DND-41 (cell line): ENCODE results near the gene RABL6.

ENCODE experiments used
- ATAC-seq: fragments of 200-7000 bp; cut with Tn5 transposase; 3 replicates; pipeline ENCODE4 v1.9.1; 2021; ENCODE audit warnings: low read depth; ENCODE audit not compliant: insufficient read depth
- DNase-seq: peaks from one replicate; pipeline ENCODE4 v3.0.0-alpha.2; 2020
- H2AFZ ChIP-seq: 2 replicates; pipeline ENCODE4 v1.6.0; 2012; ENCODE audit warnings: low read depth, low read length
- H3K27ac ChIP-seq: 2 replicates; pipeline ENCODE4 v1.5.1; 2012; ENCODE audit warnings: low read length, inconsistent platforms
- H3K27me3 ChIP-seq: fragments of 200-600 bp; sonication (generic); 2 replicates; pipeline ENCODE4 v1.6.0; 2012; ENCODE audit warnings: low read length, mild to moderate bottlenecking, inconsistent platforms; ENCODE audit not compliant: insufficient read depth, poor library complexity
- H3K36me3 ChIP-seq: 2 replicates; pipeline ENCODE4 v1.5.1; 2012; ENCODE audit warnings: low read length, inconsistent platforms; ENCODE audit not compliant: insufficient read depth
- H3K4me1 ChIP-seq: 2 replicates; pipeline ENCODE4 v1.5.1; 2012; ENCODE audit warnings: mild to moderate bottlenecking, low read length; ENCODE audit not compliant: insufficient read depth
- H3K4me2 ChIP-seq: 2 replicates; pipeline ENCODE4 v1.6.0; 2012; ENCODE audit warnings: mild to moderate bottlenecking, moderate library complexity, low read length, inconsistent platforms; ENCODE audit not compliant: insufficient read depth
- H3K4me3 ChIP-seq, 2 experiments: fragments of 200-600 bp in 1 of 2; shearing (Covaris generic) in 1 of 2; 2 replicates each; pipeline ENCODE4 v1.5.1; 2012 to 2016; ENCODE audit warnings: inconsistent platforms in 2 of 2, low read length in 2 of 2, mild to moderate bottlenecking in 2 of 2, low read depth in 1 of 2, moderate library complexity in 1 of 2
- H3K79me2 ChIP-seq: 2 replicates; pipeline ENCODE4 v1.6.0; 2012; ENCODE audit warnings: low read length, inconsistent platforms; ENCODE audit not compliant: insufficient read depth
- H3K9ac ChIP-seq: 2 replicates; pipeline ENCODE4 v1.6.0; 2012; ENCODE audit warnings: low read depth, mild to moderate bottlenecking, inconsistent platforms, low read length, moderate library complexity
- H3K9me3 ChIP-seq: 2 replicates; pipeline ENCODE4 v1.5.1; 2012; ENCODE audit warnings: low read length, moderate library complexity, mild to moderate bottlenecking, inconsistent platforms; ENCODE audit not compliant: insufficient read depth, severe bottlenecking
- H4K20me1 ChIP-seq: 2 replicates; pipeline ENCODE4 v1.6.0; 2012; ENCODE audit warnings: low read length; ENCODE audit not compliant: insufficient read depth
- EZH2 ChIP-seq: IDR thresholded peaks from 3 replicates; pipeline ENCODE4 v1.6.1; 2012; ENCODE audit warnings: borderline replicate concordance, low read depth, mild to moderate bottlenecking, moderate library complexity, low read length, inconsistent platforms; ENCODE audit not compliant: severe bottlenecking
- TF ChIP-seq, protein P1 (sequence below): IDR thresholded peaks from 2 replicates; pipeline ENCODE4 v1.5.1; 2012; ENCODE audit warnings: borderline replicate concordance, low read length, moderate library complexity, mild to moderate bottlenecking; ENCODE audit not compliant: poor library complexity, severe bottlenecking; ENCODE audit errors: extremely low read depth

The RABL6 gene

DNA sequence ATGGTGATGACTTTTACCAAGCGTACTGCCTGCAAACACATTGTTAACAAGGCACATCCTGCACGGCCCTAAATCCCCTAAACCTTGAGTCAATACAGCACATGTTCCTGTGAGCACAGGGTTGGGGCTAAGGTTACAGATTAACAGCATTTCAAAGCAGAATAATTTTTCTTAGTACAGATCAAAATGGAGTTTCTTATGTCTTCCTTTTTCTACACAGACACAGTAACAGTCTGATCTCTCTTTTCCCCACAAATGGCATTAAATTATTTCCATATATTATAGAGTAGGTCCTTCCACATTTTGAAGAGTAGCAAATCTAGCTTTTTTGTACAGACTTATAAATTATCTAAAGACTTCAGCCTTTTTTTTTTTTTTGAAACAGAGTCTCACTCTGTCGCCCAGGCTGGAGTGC is 18.2 kb upstream of the RABL6 start:
- ATAC-seq (no peak), DNase-seq (no peak)
- Histone ChIP-seq H4K20me1 (peaks cover 11% of the 10 kb centered on the region; the same call in 1 of the 2 replicates), H3K9me3 (no peaks in the 10 kb centered on the region), H2AFZ (no peak overlapping the region), H3K4me3 (no peak overlapping the region), H3K36me3 (peaks cover 8% of the 10 kb centered on the region; the same call in 1 of the 2 replicates), H3K4me1 (peaks cover 34% of the 10 kb centered on the region), H3K9ac (no peak overlapping the region), H3K27me3 (no peaks in the 10 kb centered on the region), H3K4me2 (no peak overlapping the region), H3K79me2 (peaks cover 4% of the 10 kb centered on the region; the same call in 1 of the 2 replicates), H3K27ac (no peak overlapping the region)
- TF ChIP-seq EZH2, result no peak
- TF ChIP-seq, protein P1, sequence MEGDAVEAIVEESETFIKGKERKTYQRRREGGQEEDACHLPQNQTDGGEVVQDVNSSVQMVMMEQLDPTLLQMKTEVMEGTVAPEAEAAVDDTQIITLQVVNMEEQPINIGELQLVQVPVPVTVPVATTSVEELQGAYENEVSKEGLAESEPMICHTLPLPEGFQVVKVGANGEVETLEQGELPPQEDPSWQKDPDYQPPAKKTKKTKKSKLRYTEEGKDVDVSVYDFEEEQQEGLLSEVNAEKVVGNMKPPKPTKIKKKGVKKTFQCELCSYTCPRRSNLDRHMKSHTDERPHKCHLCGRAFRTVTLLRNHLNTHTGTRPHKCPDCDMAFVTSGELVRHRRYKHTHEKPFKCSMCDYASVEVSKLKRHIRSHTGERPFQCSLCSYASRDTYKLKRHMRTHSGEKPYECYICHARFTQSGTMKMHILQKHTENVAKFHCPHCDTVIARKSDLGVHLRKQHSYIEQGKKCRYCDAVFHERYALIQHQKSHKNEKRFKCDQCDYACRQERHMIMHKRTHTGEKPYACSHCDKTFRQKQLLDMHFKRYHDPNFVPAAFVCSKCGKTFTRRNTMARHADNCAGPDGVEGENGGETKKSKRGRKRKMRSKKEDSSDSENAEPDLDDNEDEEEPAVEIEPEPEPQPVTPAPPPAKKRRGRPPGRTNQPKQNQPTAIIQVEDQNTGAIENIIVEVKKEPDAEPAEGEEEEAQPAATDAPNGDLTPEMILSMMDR, result no peak

GRCh38 chr9:136790640-136791515 is 16.9 kb upstream of the RABL6 start, which contains the start of gene TMEM141:
TSS of gene TMEM141 (plus strand) at chr9:136791344. CDS start at chr9:136791371, 27 bp downstream.
- ATAC-seq (peak; percentile 88), DNase-seq (peak; percentile 100)
- Histone ChIP-seq H3K9me3 (no peaks in the 10 kb centered on the region), H3K27me3 (no peaks in the 10 kb centered on the region), H3K27ac (peak within 1 kb of the TSS; percentile 87), H3K36me3 (peaks cover 8% of the 10 kb centered on the region; the same call in 1 of the 2 replicates), H2AFZ (peak within 1 kb of the TSS; percentile 79), H3K4me3 (peak within 1 kb of the TSS; percentile 70 to 92), H3K9ac (peak within 1 kb of the TSS; percentile 90), H3K4me2 (peak within 1 kb of the TSS; percentile 97), H4K20me1 (peaks cover 11% of the 10 kb centered on the region; the same call in 1 of the 2 replicates), H3K4me1 (peaks cover 34% of the 10 kb centered on the region), H3K79me2 (peaks cover 4% of the 10 kb centered on the region; the same call in 1 of the 2 replicates)
- TF ChIP-seq, protein P1, result no peak

GRCh38 chr9:136791516-136792276 is 16.1 kb upstream of the RABL6 start:
- H3K36me3 ChIP-seq, result peaks cover 8% of the 10 kb centered on the region; the same call in 1 of the 2 replicates
- H2AFZ ChIP-seq, result peak overlapping the region; percentile 79
- H3K9ac ChIP-seq, result peak overlapping the region; percentile 90
- DNase-seq (peak; percentile 59), ATAC-seq (no peak)
- no peaks in the 10 kb centered on the region for H3K27me3 ChIP-seq
- peak overlapping the region; percentile 70 to 92 for H3K4me3 ChIP-seq
- peaks cover 4% of the 10 kb centered on the region; the same call in 1 of the 2 replicates for H3K79me2 ChIP-seq
- TF ChIP-seq EZH2, result no peak
- TF ChIP-seq, protein P1, result peak; percentile 79
- no peaks in the 10 kb centered on the region for H3K9me3 ChIP-seq
- H3K27ac ChIP-seq, result peak overlapping the region; percentile 87
- H3K4me1 ChIP-seq, result peaks cover 34% of the 10 kb centered on the region
- peaks cover 11% of the 10 kb centered on the region; the same call in 1 of the 2 replicates for H4K20me1 ChIP-seq
- H3K4me2 ChIP-seq, result peak overlapping the region; percentile 97
